ENCODE measurements around the gene ANAPC15.

ANAPC15 gene

GRCh38 chr11:72124046-72124445 is 11.6 kb upstream of the ANAPC15 start:
- DNase-seq: no peak

DNA sequence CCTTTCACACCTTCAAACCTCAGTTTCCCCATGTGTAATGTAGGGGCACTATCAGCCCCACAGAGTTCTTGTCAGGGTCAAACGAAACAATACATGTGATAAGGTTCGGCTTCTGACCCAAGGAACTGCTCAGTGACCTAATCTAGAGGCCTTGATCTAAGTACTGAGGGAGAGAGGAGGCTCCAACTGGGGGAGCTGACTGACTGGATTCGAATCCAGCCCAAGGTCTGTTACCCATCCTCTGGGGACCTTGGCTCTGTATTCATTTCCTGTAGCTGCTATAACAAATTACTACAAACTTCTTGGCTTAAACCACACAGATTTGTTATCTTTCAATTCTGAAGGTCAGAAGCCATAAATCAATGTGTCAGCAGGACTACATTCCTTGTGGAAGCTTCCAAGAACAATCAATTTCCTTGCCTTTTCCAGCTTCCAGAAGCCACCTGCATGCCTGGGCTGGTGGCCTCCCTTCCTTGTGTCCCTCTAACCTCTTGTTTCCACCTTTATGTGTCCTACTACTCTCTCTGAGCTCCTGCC is 10.7 kb upstream of the ANAPC15 start:
- no peak for DNase-seq

DNA sequence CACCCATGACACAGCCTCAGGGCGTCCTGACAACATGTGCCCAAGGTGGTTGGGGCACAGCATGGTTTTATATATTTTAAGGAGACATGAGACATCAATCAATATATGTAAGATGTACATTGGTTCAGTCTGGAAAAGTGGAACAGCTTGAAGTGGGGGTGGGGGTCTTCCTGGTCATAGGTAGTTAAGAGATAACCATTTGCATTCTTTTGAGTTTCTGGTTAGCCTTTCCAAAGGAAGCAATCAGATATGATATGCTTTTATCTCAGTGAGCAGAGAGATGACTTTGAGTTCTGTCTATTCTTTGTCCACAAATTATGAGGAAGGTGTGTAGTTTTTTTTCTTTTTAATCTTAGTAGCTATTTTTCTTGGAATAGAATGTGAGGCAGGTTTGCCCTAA is 10.1 kb upstream of the ANAPC15 start:
- no peak for DNase-seq

GRCh38 chr11:72120930-72121329 is 8.4 kb upstream of the ANAPC15 start:
- DNase-seq: no peak

- DNase-seq: no peak
These were observed 6.7 kb upstream of the ANAPC15 start for GRCh38 chr11:72119198-72119597.

- no peak for DNase-seq
These were observed 3.7 kb upstream of the ANAPC15 start for GRCh38 chr11:72116019-72116755.

DNA sequence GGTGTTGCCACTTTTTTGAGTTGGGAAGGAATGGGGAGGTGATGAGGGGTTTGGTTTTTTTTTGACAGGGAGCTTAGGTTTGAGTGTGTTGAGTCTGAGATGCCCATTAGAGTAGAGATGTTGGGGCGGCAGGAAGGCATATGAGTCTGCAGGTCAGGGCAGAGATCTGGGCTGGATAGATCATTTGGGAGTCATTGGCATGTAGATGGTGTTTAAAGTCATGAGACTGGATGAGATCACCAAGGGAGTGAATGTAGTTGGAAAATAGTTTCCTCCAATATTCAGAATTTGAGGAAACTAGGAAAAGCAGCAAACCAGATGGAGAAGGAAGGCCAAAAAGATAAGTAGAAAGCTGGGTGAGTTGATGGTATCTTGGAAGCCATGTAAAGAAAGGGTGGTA is 2.1 kb upstream of the ANAPC15 start:
- no peak for DNase-seq

DNA sequence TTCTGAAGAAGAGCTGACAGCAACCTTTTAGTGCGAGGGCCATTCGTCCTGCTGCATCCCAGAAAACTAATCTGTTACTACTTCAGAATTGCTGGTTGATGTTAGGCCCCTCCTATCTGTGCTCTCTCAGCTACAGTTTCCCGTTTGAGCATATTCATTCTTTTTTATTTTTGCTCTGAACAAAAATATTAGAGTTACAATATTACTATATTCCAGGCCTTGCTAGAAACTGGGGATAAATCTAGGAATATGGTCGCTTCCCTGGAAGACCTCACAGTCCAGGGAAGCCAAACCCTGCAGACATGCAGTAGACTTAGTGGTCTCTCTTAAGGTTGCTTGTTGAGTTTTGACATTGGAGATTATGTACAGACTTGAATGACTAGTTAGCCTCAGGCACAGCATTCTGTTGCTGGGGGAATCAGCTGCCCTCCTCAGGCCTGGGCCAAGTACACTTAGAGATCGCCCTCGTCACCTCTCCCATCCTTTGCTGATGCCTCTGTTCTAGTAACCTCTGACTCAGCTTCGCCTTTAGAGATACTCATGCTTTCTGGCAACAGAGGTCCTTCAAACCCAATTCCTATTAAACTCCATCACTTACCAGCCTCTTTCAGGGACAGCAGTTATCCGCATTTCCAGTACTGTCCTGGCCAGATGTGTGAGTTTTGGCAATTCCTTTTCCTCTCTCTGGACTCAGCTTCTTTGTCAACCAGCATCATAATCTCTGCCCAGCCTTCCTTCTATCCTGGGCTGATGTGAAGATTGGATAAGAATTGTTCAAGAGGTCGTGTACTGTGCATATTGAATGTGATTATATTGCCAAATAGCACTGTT is 698 bp upstream of the ANAPC15 start:
- peak; percentile 34 for DNase-seq

DNA sequence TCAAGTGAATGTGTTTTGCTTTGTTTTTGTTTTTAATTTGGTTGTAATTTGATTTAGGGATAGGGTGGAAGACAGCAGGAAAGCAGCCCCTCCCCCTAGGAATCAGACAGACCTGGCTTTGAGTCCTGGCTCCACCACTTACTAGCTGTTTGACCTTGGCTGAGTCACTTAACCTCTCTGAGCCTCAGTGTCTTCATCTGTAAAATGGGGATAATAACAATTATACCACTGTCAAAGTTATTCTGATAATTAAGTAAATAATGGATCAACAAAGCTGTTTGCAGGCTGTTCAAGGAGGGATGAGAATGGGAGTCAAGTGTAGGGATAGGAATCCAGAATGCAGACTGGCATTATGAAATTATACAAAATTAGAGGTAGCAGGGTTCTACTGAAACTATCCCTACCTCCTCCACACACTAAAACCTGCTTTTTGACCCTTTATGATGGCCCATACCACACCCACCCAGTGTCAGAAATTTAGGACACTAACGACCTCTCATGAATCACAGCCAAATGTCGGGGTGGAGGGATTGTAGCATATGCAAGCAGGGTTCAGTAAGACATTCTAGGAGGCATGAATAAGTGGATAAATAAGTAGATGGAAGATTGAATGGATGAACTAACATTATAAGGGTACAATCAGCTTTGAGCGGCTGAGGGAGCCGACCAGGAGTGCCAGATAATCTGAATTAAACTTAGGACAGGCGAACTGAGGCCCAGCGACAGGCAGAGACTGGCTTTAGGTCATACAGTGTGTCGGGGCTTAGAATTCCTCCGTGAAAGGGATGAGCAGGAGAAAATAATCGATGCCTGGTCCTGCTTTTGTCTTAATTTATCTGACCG is 974 bp downstream of the ANAPC15 start:
- no peak for DNase-seq

GRCh38 chr11:72105888-72106287 is 6.6 kb downstream of the ANAPC15 start, which contains the start of gene TOMT:
TOMT (plus strand) TSS chr11:72105924; CDS start chr11:72105952, 28 bp downstream.
- no peak for DNase-seq

DNA sequence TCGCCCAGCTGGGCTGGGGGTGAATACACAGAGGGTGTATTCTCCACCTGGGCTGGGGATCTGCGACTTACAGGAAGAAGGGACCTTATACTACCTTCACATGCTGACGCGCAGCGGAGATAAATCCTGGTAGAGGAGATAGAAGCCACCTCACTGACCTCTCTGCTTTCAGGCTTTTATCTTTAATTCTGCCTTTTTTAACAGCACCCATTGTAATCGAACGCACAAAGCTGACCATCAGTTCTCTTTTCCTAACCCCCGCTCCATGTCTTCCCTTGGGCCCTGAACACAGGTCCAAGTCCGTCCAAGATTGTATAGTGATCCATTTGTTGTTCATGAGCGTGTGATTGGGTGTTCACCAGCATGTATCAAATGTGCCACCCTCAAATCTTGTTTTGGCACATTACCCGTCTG is 8.7 kb downstream of the ANAPC15 start:
- no peak for DNase-seq

DNA sequence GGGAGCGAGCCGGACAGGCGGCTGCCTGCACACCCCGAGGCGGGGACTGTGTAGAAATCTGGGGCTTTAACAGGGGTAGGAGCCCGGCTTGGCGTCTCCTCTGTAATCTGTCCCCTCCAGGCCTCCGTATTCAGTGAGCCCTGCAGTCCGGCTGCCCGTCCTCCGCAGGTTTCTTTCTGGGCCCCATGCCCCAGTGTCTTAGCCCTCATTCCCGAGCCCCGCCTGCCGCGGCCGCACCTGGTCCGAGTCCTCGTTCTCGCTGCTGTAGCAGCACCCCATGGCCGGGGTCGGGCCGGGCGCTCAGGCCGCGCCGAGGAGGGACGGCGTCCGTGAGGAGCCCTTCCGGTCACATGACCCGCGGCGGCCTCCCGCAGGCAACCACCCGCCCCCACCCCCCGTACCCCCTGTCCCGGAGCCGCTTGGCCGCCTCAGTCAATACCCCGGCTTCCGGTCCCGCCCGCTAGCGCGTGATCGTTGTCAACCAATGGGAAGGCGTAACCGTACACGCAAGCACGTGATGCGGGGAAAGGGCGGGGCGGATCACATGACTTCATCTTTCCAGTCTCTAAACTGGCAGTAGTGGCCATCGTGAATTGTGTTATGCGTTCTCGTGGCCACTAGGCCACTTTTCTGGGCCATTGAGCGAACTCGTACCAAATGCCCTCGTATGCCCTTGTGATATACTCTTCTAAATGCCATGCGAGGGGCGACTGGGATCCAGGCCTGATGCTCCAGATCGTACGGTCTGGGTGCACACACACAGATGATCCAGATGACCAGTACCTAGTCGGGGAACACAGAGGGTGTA is 9.3 kb downstream of the ANAPC15 start, which contains the start of gene LAMTOR1:
TSS of gene LAMTOR1 (minus strand) at position 352 of the 808 bp plus-strand sequence. CDS start at position 279, 73 bp downstream.
- DNase-seq: peak; percentile 99

DNA sequence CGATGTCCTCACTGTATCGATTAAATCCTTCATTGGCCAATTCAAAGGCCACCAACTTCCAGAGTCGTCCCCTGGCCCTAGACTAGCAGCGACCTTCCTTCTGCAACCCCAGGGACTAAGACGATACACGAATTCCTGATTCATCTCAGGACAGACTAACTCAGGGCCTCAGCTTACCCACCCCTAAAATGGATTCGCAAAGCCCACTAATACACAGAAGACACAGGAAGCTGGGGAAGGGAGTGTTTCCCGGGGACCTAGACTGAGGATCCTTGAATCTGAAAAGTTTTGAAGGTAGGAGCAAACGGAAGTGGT is 9.9 kb downstream of the ANAPC15 start:
- no peak for DNase-seq

GRCh38 chr11:72102162-72102561 is 10.3 kb downstream of the ANAPC15 start:
- no peak for DNase-seq

DNA sequence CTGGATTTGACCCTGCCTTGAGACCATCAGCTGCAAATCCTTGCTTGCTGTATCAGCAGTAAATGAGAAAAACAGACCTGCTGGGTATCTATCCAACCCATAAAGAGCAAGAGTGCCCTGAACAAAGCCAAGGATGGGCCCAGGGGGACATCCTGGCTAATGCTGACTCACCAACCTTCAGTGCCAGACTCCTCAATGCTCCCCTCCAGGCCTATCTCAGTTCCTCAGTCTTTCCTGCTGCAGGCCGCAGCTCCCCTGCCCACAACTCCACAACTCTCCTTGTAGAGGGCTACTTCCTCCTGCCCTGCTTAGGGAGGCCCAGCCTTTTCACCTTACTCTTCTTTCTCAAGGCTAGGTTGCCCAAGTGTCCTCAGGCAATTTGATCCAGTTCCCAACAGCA is 12.0 kb downstream of the ANAPC15 start:
- no peak for DNase-seq

DNA sequence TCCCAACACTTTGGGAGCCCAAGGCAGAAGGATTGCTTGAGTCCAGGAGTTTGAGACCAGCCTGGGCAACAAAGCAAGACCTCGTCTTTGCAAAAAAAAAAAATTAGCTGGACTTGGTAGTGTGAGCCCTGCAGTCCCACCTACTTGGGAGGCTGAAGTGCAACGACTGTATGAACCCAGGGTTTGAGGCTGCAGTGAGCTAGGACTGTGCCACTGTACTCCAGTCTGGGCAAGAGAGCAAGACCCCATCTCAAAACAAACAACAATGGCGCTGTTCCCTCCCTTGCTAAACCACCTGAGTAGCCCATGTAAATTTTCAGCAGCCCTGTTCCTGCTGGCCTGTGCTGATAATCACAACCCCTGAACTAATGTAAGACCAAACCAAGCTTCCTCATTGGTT is 12.5 kb downstream of the ANAPC15 start:
- DNase-seq: no peak

DNA sequence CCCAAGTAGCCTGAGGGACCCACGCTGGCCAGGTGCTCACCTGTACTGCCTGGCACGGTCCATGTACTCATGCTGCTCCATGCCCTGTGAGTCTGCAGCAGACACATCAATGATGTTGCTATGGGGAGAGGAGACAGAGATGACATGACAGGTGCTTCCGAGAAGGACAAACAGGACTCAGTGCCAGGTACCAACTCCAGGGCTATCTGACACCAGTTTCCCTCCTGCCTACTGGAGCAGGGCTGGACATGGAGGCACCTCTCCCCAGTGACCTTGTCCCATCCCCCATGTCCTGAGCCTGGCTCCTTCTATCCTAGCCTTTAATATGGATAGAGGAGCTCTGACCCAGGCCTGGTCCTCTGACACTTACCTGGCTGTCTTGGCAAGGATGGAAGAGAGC is 13.8 kb downstream of the ANAPC15 start:
- DNase-seq: no peak

- no peak for DNase-seq
These were observed 21.2 kb downstream of the ANAPC15 start for GRCh38 chr11:72091292-72091691.

- DNase-seq: no peak
These were observed 24.3 kb downstream of the ANAPC15 start for GRCh38 chr11:72088076-72088808.

- DNase-seq: peak; percentile 64
These were observed 26.7 kb downstream of the ANAPC15 start for GRCh38 chr11:72085621-72086351.

DNA sequence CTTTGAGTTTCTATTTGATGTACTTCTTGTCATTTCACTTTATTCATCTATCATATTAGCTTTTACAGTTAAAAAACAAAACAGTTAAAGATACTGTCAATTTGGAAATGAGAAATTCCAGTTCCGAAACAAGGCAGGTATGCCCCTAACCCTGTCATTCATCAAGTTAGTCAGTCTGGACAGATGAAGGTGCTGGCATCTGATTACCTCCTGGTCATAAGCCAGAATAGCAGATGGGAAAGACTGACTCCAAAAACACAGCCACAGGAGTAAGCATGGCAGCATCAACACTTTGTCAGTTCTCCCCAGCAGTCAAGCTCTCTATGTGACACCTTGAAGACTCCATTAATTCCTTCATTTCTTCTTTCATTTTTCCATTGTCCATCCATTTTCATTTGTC is 27.5 kb downstream of the ANAPC15 start:
- DNase-seq: no peak

All from DMS79 (cell line).